HEK293T (cell line): ENCODE data around the gene TAAR5.
"Not testable (repeated sequence)": the region's sequence is repeated elsewhere in the genome, so short reads cannot be mapped to it uniquely, and the experiment has no call there.

Experiments used
- CTCF ChIA-PET: fragments of 350-600 bp; formaldehyde crosslinking; extraction: SDS; loops from one replicate; lab custom pipeline; 2021; ENCODE audit warnings: antibody characterized with exemption, inconsistent platforms; lab: Yijun Ruan, JAX
- POLR2A ChIA-PET: fragments of 350-600 bp; formaldehyde crosslinking; extraction: SDS; loops from one replicate; lab custom pipeline; 2020; ENCODE audit warnings: antibody characterized with exemption, inconsistent platforms; lab: Yijun Ruan, JAX
- DNase-seq: peaks from one replicate; pipeline ENCODE4 v3.0.0; 2012; ENCODE audit warnings: mixed read lengths; ENCODE audit errors: extremely low spot score
- ARNT ChIP-seq: fragments of 450-650 bp; IDR thresholded peaks from 2 replicates; pipeline ENCODE4 v1.6.1; 2017; ENCODE audit warnings: mild to moderate bottlenecking
- BHLHE40 ChIP-seq: fragments of 450-650 bp; IDR thresholded peaks from 2 replicates; pipeline ENCODE4 v1.6.1; 2016; ENCODE audit warnings: mild to moderate bottlenecking, moderate library complexity, borderline replicate concordance
- CTBP1 ChIP-seq: fragments of 450-650 bp; IDR thresholded peaks from 2 replicates; pipeline ENCODE4 v1.6.1; 2016; ENCODE audit warnings: borderline replicate concordance
- ELF4 ChIP-seq: fragments of 450-650 bp; IDR thresholded peaks from 2 replicates; pipeline ENCODE4 v1.6.1; 2017; ENCODE audit warnings: antibody characterized with exemption
- FOXA1 ChIP-seq: fragments of 450-650 bp; IDR thresholded peaks from 2 replicates; pipeline ENCODE4 v1.6.1; 2016; ENCODE audit warnings: mild to moderate bottlenecking
- FOXK2 ChIP-seq: fragments of 450-650 bp; IDR thresholded peaks from 2 replicates; pipeline ENCODE4 v1.6.1; 2016; ENCODE audit warnings: mild to moderate bottlenecking
- FOXM1 ChIP-seq: fragments of 450-650 bp; IDR thresholded peaks from 2 replicates; pipeline ENCODE4 v1.6.1; 2017; ENCODE audit warnings: mild to moderate bottlenecking, borderline replicate concordance
- HDGF ChIP-seq: fragments of 450-650 bp; IDR thresholded peaks from 2 replicates; pipeline ENCODE4 v1.6.1; 2017; ENCODE audit warnings: antibody characterized with exemption, borderline replicate concordance
- L3MBTL2 ChIP-seq: fragments of 450-650 bp; conservative IDR thresholded peaks from 2 replicates; pipeline ENCODE4 v1.6.1; 2016; ENCODE audit warnings: mild to moderate bottlenecking
- NFRKB ChIP-seq: fragments of 450-650 bp; IDR thresholded peaks from 2 replicates; pipeline ENCODE4 v1.6.1; 2016; ENCODE audit warnings: mild to moderate bottlenecking, moderate library complexity
- PKNOX1 ChIP-seq: fragments of 450-650 bp; IDR thresholded peaks from 2 replicates; pipeline ENCODE4 v1.6.1; 2016
- SP1 ChIP-seq: fragments of 450-650 bp; IDR thresholded peaks from 2 replicates; pipeline ENCODE4 v1.6.1; 2017
- SUZ12 ChIP-seq: fragments of 450-650 bp; IDR thresholded peaks from 2 replicates; pipeline ENCODE4 v1.6.1; 2016; ENCODE audit warnings: mild to moderate bottlenecking
- TARDBP ChIP-seq: fragments of 450-650 bp; IDR thresholded peaks from 2 replicates; pipeline ENCODE4 v1.6.1; 2016
- ZNF384 ChIP-seq: fragments of 450-650 bp; IDR thresholded peaks from 2 replicates; pipeline ENCODE4 v1.6.1; 2016

Gene TAAR5, protein sequence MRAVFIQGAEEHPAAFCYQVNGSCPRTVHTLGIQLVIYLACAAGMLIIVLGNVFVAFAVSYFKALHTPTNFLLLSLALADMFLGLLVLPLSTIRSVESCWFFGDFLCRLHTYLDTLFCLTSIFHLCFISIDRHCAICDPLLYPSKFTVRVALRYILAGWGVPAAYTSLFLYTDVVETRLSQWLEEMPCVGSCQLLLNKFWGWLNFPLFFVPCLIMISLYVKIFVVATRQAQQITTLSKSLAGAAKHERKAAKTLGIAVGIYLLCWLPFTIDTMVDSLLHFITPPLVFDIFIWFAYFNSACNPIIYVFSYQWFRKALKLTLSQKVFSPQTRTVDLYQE

GRCh38 chr6:132589454-132589853, at the start of gene TAAR5:
TSS of gene TAAR5 (minus strand) at chr6:132589741. CDS start at chr6:132589686, 55 bp downstream.
- POLR2A ChIA-PET: no interaction called here
- CTCF ChIA-PET: interaction anchor here (1.0 kb wide), 1 partner anchor 9 kb away, joined by 3 read pairs; no protein-coding TSS in a partner anchor
- TF ChIP-seq ELF4: no peak
- TF ChIP-seq FOXA1: no peak
- no peak for TF ChIP-seq SP1
- no peak for TF ChIP-seq HDGF
- TF ChIP-seq ARNT: no peak
- no peak for TF ChIP-seq BHLHE40
- no peak for TF ChIP-seq CTBP1
- TF ChIP-seq PKNOX1: no peak
- no peak for TF ChIP-seq NFRKB
- no peak for DNase-seq

DNA sequence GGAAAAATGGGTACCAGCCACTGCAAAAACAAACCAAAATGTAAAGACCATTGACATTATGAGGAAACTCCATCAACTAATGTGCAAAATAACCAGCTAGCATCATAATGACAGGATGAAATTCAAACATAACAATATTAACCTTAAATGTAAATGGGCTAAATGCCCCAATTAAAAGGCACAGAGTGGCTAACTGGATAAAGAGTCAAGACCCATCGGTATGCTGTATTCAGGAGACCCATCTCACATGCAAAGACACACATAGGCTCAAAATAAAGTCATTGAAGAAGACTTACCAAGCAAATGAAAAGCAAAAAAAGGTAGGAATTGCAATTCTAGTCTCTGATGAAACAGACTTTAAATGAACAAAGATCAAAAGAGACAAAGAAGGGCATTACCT, 47.6 kb upstream of the TAAR5 start:
- DNase-seq, POLR2A ChIA-PET, CTCF ChIA-PET: not testable (repeated sequence)

DNA sequence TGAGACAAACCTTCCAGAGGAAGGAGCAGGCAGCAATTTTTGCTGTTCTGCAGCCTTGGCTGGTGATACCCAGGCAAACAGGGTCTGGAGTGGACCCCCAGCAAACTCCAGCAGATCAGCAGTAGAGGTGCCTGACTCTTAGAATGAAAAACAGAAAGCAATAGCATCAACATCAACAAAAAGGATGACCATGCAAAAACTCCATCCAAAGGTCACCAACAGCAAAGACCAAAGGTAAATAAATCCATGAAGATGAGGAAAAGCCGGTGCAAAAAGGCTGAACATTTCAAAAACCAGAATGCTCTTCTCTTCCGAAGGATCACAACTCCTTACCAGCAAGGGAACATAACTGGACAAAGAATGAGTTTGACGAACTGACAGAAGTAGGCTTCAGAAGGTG, 46.4 kb upstream of the TAAR5 start:
- CTCF ChIA-PET, DNase-seq, POLR2A ChIA-PET: not testable (repeated sequence)

DNA sequence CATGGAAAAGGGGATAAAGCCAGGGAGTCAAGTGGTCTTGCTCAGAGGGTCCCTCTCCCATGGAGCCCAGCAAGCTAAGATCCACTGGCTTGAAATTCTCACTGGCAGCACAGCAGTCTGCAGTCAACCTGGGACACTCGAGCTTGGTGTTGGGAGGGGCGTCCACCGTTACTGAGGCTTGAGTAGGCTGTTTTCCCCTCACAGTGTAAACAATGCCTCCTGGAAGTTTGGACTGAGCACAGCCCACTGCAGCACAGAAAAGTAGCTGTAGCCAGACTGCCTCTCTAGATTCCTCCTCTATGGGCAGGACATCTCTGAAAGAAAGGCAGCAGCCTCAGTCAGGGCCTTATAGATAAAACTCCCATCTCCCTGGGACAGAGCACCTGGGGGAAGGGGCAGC, 45.7 kb upstream of the TAAR5 start:
- POLR2A ChIA-PET, DNase-seq: not testable (repeated sequence)
- CTCF ChIA-PET: interaction anchor here (0.9 kb wide), 1 partner anchor 36 kb away, joined by 3 read pairs; no protein-coding TSS in a partner anchor

DNA sequence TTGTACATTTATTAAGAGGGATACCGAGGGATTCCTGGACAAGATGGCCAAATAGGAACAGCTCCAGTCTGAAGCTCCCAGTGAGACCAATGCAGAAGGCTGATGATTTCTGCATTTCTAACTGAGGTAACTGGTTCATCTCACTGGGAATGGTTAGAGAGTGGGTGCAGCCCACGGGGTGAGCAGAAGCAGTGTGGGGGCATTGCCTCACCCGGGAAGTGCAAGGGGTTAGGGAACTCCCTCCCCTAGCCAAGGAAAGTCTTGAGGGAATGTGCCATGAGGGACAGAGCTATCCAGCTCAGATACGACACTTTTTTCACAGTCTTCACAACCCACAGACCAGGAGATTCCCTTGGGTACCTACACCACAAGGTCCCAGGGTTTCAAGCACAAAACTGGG, 45.3 kb upstream of the TAAR5 start:
- CTCF ChIA-PET: interaction anchor here (0.9 kb wide), 1 partner anchor 36 kb away, joined by 3 read pairs; no protein-coding TSS in a partner anchor
- DNase-seq: no peak
- TF ChIP-seq ZNF384 (no peak), FOXK2 (no peak), FOXM1 (no peak), SUZ12 (no peak), CTBP1 (no peak), FOXA1 (no peak), ELF4 (no peak), NFRKB (no peak)
- POLR2A ChIA-PET: no interaction called here

DNA sequence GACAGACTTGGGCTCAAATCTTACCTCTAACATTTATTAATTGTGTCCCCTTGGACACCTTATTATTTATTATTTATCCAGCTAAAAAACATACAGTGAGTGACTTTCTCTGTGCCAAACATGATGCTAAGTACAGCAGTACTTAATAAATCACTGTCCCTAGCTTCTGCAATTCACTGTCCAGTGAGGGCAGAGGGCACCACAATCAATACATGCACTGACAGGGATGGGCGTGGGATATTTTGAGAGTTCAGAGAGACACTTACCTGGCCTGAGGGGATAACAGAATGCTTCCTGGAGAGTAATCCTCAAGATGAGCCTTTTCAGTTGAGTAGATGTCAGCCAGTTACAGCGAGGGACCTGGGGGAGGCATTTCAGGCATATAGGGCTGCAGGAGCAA, 43.8 kb upstream of the TAAR5 start:
- no peak for TF ChIP-seq FOXM1
- TF ChIP-seq FOXK2: no peak
- no peak for TF ChIP-seq CTBP1
- no peak for TF ChIP-seq PKNOX1
- no peak for TF ChIP-seq BHLHE40
- TF ChIP-seq ELF4: no peak
- TF ChIP-seq HDGF: no peak
- TF ChIP-seq L3MBTL2: no peak
- TF ChIP-seq SP1: no peak
- TF ChIP-seq FOXA1: no peak
- TF ChIP-seq TARDBP: no peak
- no peak for TF ChIP-seq NFRKB
- ChIA-PET POLR2A (no interaction called here), CTCF (no interaction called here)
- DNase-seq: no peak

- TF ChIP-seq NFRKB (no peak), ARNT (no peak), CTBP1 (no peak), HDGF (no peak), ELF4 (no peak), FOXM1 (no peak), SUZ12 (no peak), BHLHE40 (no peak), PKNOX1 (no peak)
- no peak for DNase-seq
- CTCF ChIA-PET: no interaction called here
- POLR2A ChIA-PET: interaction anchor here (0.7 kb wide), 1 partner anchor 111 kb away, joined by 3 read pairs; the partner anchor contains the start of gene STX7
These were observed 34.6 kb upstream of the TAAR5 start, which contains the start of gene TAAR2 for GRCh38 chr6:132624175-132624574. TSS of gene TAAR2 (minus strand) at chr6:132624275. CDS start at chr6:132624275, 0 bp downstream.
